ENCODE results near the gene PGA3.

DNA sequence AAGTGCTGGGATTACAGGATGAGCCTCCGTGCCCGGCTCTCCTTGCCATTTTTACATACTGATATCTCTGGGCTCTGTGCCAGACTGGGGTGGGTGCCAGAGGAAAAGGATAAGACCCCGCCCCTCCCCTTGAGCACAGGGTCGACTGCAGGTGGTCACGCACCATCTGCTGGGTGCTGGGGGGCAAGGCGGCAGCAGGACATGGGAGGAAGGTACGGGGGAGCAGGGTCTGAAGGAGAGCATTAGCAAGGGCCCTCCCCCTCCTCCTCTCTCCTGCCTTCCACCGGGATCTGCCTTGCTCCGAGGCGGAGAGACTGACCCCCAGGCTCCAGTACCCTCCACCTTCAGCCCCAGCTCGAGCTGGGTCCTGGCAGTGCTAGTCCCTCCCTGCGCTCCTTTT, 9.7 kb upstream of the PGA3 start:
- TF ChIP-seq, protein P1, sequence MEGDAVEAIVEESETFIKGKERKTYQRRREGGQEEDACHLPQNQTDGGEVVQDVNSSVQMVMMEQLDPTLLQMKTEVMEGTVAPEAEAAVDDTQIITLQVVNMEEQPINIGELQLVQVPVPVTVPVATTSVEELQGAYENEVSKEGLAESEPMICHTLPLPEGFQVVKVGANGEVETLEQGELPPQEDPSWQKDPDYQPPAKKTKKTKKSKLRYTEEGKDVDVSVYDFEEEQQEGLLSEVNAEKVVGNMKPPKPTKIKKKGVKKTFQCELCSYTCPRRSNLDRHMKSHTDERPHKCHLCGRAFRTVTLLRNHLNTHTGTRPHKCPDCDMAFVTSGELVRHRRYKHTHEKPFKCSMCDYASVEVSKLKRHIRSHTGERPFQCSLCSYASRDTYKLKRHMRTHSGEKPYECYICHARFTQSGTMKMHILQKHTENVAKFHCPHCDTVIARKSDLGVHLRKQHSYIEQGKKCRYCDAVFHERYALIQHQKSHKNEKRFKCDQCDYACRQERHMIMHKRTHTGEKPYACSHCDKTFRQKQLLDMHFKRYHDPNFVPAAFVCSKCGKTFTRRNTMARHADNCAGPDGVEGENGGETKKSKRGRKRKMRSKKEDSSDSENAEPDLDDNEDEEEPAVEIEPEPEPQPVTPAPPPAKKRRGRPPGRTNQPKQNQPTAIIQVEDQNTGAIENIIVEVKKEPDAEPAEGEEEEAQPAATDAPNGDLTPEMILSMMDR (IDR thresholded peaks at IDR 0.05), result no peak
- no peak for TF ChIP-seq POLR2A (IDR thresholded peaks at IDR 0.05)

All from testis (tissue), 2 donors.